Activated naive CD8-positive, alpha-beta T cell treated with anti-CD3 and anti-CD28 coated beads, Interleukin-2, amount 50 U/mL, for 24 hours (primary cell): ENCODE measurements around the gene TECTA.
"Not testable (repeated sequence)": the region's sequence is repeated elsewhere in the genome, so short reads cannot be mapped to it uniquely, and the experiment has no call there.

Experiments
- ATAC-seq: fragments of 150-1000 bp; cut with Tn5 transposase; one replicate; pipeline ENCODE4 v1.10.0; 2021
- DNase-seq: peaks from one replicate; pipeline ENCODE4 v3.0.0; 2021
- H3K27ac Mint-ChIP-seq: one replicate; pipeline ENCODE4 v1.8.0; 2021; ENCODE audit warnings: mild to moderate bottlenecking, mixed read lengths
- H3K27me3 Mint-ChIP-seq: one replicate; pipeline ENCODE4 v1.8.0; 2021; ENCODE audit warnings: mixed read lengths
- H3K36me3 Mint-ChIP-seq: one replicate; pipeline ENCODE4 v1.8.0; 2021; ENCODE audit warnings: low read depth, mixed read lengths
- H3K4me1 Mint-ChIP-seq: one replicate; pipeline ENCODE4 v1.8.0; 2021; ENCODE audit warnings: mixed read lengths
- H3K4me3 Mint-ChIP-seq: one replicate; pipeline ENCODE4 v1.8.0; 2021; ENCODE audit warnings: mild to moderate bottlenecking, moderate library complexity, mixed read lengths
- H3K9me3 Mint-ChIP-seq: one replicate; pipeline ENCODE4 v1.8.0; 2021; ENCODE audit warnings: mixed read lengths

The TECTA gene

DNA sequence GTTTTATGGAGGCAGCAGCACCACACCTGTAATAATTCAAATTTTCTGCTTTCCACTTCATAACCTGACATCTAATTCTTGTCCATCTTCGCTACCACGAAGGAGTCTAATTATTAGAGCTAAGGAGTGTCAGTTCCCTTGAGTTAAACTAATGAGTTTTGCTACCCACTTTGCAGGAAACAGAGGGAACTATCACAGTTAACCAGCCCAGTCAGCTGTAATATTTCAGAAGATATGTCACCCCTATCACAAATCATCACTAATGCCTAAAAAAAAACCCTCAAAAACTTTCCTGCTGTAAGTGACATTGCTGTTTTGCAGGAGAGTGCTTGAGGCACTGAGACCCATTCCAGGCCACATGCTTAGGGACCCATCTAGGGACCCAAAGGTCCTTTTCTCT is 8.4 kb downstream of the TECTA start:
- H3K27me3 Mint-ChIP-seq, result peaks cover 19% of the 10 kb centered on the region
- H3K9me3 Mint-ChIP-seq, result no peaks in the 10 kb centered on the region
- H3K27ac Mint-ChIP-seq, result no peak overlapping the region
- H3K4me3 Mint-ChIP-seq, result no peak overlapping the region
- no peak for ATAC-seq
- DNase-seq, result no peak
- no peaks in the 10 kb centered on the region for H3K36me3 Mint-ChIP-seq
- peaks cover 2% of the 10 kb centered on the region for H3K4me1 Mint-ChIP-seq

GRCh38 chr11:121109916-121110586 is 9.0 kb downstream of the TECTA start:
- DNase-seq (no peak), ATAC-seq (no peak)
- H3K36me3 Mint-ChIP-seq, result no peaks in the 10 kb centered on the region
- no peak overlapping the region for H3K4me3 Mint-ChIP-seq
- no peak overlapping the region for H3K27ac Mint-ChIP-seq
- H3K4me1 Mint-ChIP-seq, result peaks cover 2% of the 10 kb centered on the region
- no peaks in the 10 kb centered on the region for H3K9me3 Mint-ChIP-seq
- peaks cover 19% of the 10 kb centered on the region for H3K27me3 Mint-ChIP-seq

DNA sequence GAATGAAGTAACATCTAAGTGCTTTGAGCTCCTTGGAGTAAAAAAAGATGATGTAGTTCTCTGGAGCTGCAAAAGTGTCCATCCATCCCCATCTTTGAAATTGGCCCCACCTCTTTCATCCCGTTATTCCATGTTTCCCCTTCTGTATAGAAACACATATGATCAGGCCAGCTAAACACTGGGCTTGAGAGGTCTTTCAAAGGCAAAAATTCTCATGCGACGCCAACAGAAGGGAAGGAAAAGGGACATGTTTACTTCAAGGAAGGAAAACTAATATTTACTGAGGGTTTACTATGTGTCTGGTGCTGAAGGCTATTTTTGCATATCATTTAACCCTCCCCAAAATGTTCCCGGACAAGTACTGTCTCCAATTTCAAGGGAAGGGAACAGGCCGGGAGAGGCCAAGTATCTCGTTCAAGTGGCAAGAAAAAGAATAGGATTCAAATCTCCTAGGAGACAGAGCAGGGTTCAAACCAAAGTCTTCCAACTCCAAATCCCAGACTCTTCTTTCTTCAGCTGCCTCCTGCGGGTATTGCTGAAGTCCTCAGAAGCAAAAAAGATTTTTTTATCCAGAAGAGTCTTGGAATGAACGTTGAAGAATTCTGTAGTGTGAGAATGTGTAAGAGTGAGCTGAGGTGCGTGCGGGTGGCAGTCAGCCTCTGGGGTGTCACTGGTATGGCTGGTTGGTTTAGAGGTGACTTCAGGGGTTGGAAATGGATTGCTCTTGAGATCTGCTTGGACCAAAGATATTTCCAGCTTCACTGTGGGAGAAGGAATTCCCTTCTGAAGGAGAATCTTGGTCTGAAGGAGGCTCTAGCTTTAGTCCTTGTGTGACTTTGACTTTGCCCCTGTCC is 10.1 kb downstream of the TECTA start:
- DNase-seq, result no peak
- H3K27me3 Mint-ChIP-seq, result peaks cover 20% of the 10 kb centered on the region
- ATAC-seq, result no peak
- no peak overlapping the region for H3K27ac Mint-ChIP-seq
- no peaks in the 10 kb centered on the region for H3K36me3 Mint-ChIP-seq
- no peaks in the 10 kb centered on the region for H3K9me3 Mint-ChIP-seq
- H3K4me1 Mint-ChIP-seq, result peaks cover 2% of the 10 kb centered on the region
- H3K4me3 Mint-ChIP-seq, result no peak overlapping the region

GRCh38 chr11:121112498-121113455 is 11.7 kb downstream of the TECTA start:
- peak; percentile 18 for DNase-seq
- H3K36me3 Mint-ChIP-seq, result no peaks in the 10 kb centered on the region
- peaks cover 20% of the 10 kb centered on the region for H3K27me3 Mint-ChIP-seq
- peaks cover 2% of the 10 kb centered on the region for H3K4me1 Mint-ChIP-seq
- peak; percentile 74 for ATAC-seq
- no peaks in the 10 kb centered on the region for H3K9me3 Mint-ChIP-seq
- H3K4me3 Mint-ChIP-seq, result no peak overlapping the region
- H3K27ac Mint-ChIP-seq, result no peak overlapping the region

- H3K4me3 Mint-ChIP-seq, result no peak overlapping the region
- no peaks in the 10 kb centered on the region for H3K36me3 Mint-ChIP-seq
- no peak overlapping the region for H3K27ac Mint-ChIP-seq
- peaks cover 2% of the 10 kb centered on the region for H3K4me1 Mint-ChIP-seq
- H3K9me3 Mint-ChIP-seq, result no peaks in the 10 kb centered on the region
- ATAC-seq (no peak), DNase-seq (no peak)
- peaks cover 20% of the 10 kb centered on the region for H3K27me3 Mint-ChIP-seq
Observed at GRCh38 chr11:121113611-121114010, 12.6 kb downstream of the TECTA start.

- not testable (repeated sequence) for ATAC-seq, DNase-seq, H3K36me3 Mint-ChIP-seq, H3K9me3 Mint-ChIP-seq, H3K27ac Mint-ChIP-seq, H3K4me1 Mint-ChIP-seq, H3K4me3 Mint-ChIP-seq
- peaks cover 20% of the 10 kb centered on the region for H3K27me3 Mint-ChIP-seq
Observed at GRCh38 chr11:121115024-121115423, 14.0 kb downstream of the TECTA start.

GRCh38 chr11:121117788-121118187 is 16.7 kb downstream of the TECTA start:
- ATAC-seq, result no peak
- H3K4me1 Mint-ChIP-seq, result peaks cover under 1% of the 10 kb centered on the region
- no peak overlapping the region for H3K27ac Mint-ChIP-seq
- H3K9me3 Mint-ChIP-seq, result peaks cover 5% of the 10 kb centered on the region
- H3K36me3 Mint-ChIP-seq, result no peaks in the 10 kb centered on the region
- H3K27me3 Mint-ChIP-seq, result peaks cover 2% of the 10 kb centered on the region
- no peak for DNase-seq
- no peak overlapping the region for H3K4me3 Mint-ChIP-seq

DNA sequence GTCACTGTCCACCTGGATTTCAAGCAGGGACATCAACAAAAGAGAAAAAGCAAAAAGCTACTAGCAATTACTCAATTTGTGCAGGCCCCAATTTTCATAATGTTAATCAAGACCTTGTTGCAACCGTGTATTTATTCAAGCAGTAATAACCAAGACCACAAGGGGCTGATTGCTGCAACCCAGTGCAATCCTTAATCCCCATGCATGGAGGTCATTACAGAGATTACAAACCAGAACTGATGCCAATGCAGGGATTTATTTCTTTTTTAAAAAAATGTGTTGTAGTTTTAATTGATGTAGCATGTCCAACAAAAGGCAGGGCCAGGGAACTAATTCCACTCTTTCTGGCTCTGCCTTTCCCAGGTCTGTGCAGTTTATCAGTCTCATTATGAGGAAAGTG is 18.4 kb downstream of the TECTA start:
- H3K27ac Mint-ChIP-seq, result no peak overlapping the region
- peaks cover 5% of the 10 kb centered on the region for H3K9me3 Mint-ChIP-seq
- H3K27me3 Mint-ChIP-seq, result peaks cover 2% of the 10 kb centered on the region
- H3K36me3 Mint-ChIP-seq, result no peaks in the 10 kb centered on the region
- H3K4me1 Mint-ChIP-seq, result no peaks in the 10 kb centered on the region
- no peak for DNase-seq
- ATAC-seq, result no peak
- H3K4me3 Mint-ChIP-seq, result no peak overlapping the region

- peaks cover 5% of the 10 kb centered on the region for H3K9me3 Mint-ChIP-seq
- H3K27me3 Mint-ChIP-seq, result no peaks in the 10 kb centered on the region
- H3K27ac Mint-ChIP-seq, result no peak overlapping the region
- H3K4me1 Mint-ChIP-seq, result no peaks in the 10 kb centered on the region
- no peaks in the 10 kb centered on the region for H3K36me3 Mint-ChIP-seq
- no peak for DNase-seq
- no peak for ATAC-seq
- no peak overlapping the region for H3K4me3 Mint-ChIP-seq
Observed at GRCh38 chr11:121122328-121122727, 21.3 kb downstream of the TECTA start.

GRCh38 chr11:121123496-121124069 is 22.5 kb downstream of the TECTA start:
- ATAC-seq (no peak), DNase-seq (no peak)
- H3K4me1 Mint-ChIP-seq, result no peaks in the 10 kb centered on the region
- no peak overlapping the region for H3K4me3 Mint-ChIP-seq
- H3K27me3 Mint-ChIP-seq, result no peaks in the 10 kb centered on the region
- no peaks in the 10 kb centered on the region for H3K36me3 Mint-ChIP-seq
- peaks cover 5% of the 10 kb centered on the region for H3K9me3 Mint-ChIP-seq
- H3K27ac Mint-ChIP-seq, result no peak overlapping the region

- H3K27ac Mint-ChIP-seq, result no peak overlapping the region
- DNase-seq (no peak), ATAC-seq (no peak)
Observed at GRCh38 chr11:121127809-121128208, 26.8 kb downstream of the TECTA start.

GRCh38 chr11:121129362-121130340 is 28.6 kb downstream of the TECTA start:
- no peak overlapping the region for H3K27ac Mint-ChIP-seq
- H3K9me3 Mint-ChIP-seq, result no peaks in the 10 kb centered on the region
- no peak overlapping the region for H3K4me3 Mint-ChIP-seq

More at GRCh38 chr11:121127809-121128208, 26.8 kb downstream of the TECTA start:
- Mint-ChIP-seq H3K36me3 (no peaks in the 10 kb centered on the region), H3K4me1 (no peaks in the 10 kb centered on the region), H3K9me3 (no peaks in the 10 kb centered on the region), H3K27me3 (no peaks in the 10 kb centered on the region), H3K4me3 (no peak overlapping the region)

GRCh38 chr11:121131656-121132055 is 30.6 kb downstream of the TECTA start:
- no peaks in the 10 kb centered on the region for H3K9me3 Mint-ChIP-seq

More at GRCh38 chr11:121129362-121130340, 28.6 kb downstream of the TECTA start:
- ATAC-seq (no peak), DNase-seq (no peak)
- Mint-ChIP-seq H3K36me3 (no peaks in the 10 kb centered on the region), H3K27me3 (no peaks in the 10 kb centered on the region), H3K4me1 (no peaks in the 10 kb centered on the region)

More at GRCh38 chr11:121131656-121132055, 30.6 kb downstream of the TECTA start:
- Mint-ChIP-seq H3K4me1 (no peaks in the 10 kb centered on the region), H3K27me3 (no peaks in the 10 kb centered on the region), H3K4me3 (no peak overlapping the region), H3K36me3 (no peaks in the 10 kb centered on the region), H3K27ac (no peak overlapping the region)
- no peak for ATAC-seq
- no peak for DNase-seq
